ENCODE results near the gene CHRDL2. TPM values are rescaled to one million over a fixed set of nuclear protein-coding genes. Genes with fewer than 3 reads are reported as not detected.
A peak's percentile ranks its signal among the peaks of the same experiment; 100 is the strongest.

CHRDL2 gene
- total RNA-seq, 1 experiment from 2014 or later = 7.7 TPM

DNA sequence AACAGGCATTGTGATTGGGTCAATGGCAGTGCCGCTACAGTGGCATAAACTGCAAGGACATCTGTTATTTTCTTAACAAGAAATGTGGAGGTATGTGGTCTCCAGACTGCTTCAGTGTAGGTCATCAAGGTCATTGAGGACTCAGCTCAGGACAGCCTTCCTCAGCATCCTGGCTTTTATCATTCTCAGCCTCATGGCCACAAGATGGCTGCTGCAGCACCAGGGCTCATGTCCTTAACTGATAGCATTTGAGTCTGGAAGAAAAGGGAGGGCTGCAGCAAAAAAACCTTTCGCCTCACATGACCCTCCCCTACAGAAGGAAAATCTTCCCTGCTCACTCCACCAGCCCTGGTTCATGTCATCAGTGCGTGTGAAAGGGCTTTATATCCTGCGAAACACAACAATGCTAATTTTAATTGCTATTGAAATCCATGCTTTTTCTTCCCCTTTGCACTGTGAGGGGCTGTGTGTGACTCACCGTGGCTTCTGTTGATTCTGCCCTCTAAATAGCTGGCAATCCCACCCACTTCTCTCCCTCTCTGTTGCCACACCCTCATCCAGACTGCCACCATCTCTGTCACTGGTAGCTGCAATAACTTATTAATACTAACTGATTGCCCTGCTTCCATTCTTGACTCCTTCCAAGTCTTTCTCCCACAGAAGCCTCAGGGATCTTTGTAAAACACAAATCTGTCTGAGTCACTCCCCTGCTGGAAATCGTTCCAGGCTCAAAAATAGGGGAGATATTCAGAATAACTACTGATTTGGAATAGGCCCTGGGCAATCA lies 43.8 kb downstream of the CHRDL2 start:
- no peaks in the 10 kb centered on the region for H3K27me3 ChIP-seq (replicated peaks; ENCODE audit: insufficient read depth, low read depth, low read length, poor library complexity)
- no peaks in the 10 kb centered on the region for H3K9me3 ChIP-seq (ENCODE audit: low read depth, low read length, poor library complexity, severe bottlenecking)
- H3K36me3 ChIP-seq (ENCODE audit: insufficient read depth, low read length, poor library complexity, severe bottlenecking) = no peaks in the 10 kb centered on the region
- DNase-seq (ENCODE audit: low spot score) = peak; percentile 49
- no peak overlapping the region for H3K27ac ChIP-seq (ENCODE audit: low read depth, low read length, poor library complexity, severe bottlenecking)
- no peak overlapping the region for H3K4me3 ChIP-seq (ENCODE audit: low read depth, low read length, poor library complexity, severe bottlenecking)
- no peaks in the 10 kb centered on the region for H3K4me1 ChIP-seq (ENCODE audit: insufficient read depth, low read length, poor library complexity, severe bottlenecking)
- intact Hi-C loops (cut with micrococcal nuclease; ENCODE audit: unreplicated experiment) = loop anchor here (10.0 kb wide), 1 partner anchor 433 kb away; no protein-coding TSS in a partner anchor
- POLR2A ChIA-PET (ENCODE audit: low non-redundant PET) = no interaction called here
- BruUV-seq (replicated peaks) = no TSS peak
- CTCF ChIA-PET = interaction anchor here (0.5 kb wide), 1 partner anchor 12 kb away, joined by 3 read pairs; no protein-coding TSS in a partner anchor
- TF ChIP-seq, protein P1, sequence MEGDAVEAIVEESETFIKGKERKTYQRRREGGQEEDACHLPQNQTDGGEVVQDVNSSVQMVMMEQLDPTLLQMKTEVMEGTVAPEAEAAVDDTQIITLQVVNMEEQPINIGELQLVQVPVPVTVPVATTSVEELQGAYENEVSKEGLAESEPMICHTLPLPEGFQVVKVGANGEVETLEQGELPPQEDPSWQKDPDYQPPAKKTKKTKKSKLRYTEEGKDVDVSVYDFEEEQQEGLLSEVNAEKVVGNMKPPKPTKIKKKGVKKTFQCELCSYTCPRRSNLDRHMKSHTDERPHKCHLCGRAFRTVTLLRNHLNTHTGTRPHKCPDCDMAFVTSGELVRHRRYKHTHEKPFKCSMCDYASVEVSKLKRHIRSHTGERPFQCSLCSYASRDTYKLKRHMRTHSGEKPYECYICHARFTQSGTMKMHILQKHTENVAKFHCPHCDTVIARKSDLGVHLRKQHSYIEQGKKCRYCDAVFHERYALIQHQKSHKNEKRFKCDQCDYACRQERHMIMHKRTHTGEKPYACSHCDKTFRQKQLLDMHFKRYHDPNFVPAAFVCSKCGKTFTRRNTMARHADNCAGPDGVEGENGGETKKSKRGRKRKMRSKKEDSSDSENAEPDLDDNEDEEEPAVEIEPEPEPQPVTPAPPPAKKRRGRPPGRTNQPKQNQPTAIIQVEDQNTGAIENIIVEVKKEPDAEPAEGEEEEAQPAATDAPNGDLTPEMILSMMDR (conservative IDR thresholded peaks at IDR 0.05; ENCODE audit: low read depth, low read length) = no peak
- no peak for TF ChIP-seq EZH2 (IDR thresholded peaks at IDR 0.05; ENCODE audit: borderline replicate concordance, low read depth, low read length, poor library complexity, severe bottlenecking)

DNA sequence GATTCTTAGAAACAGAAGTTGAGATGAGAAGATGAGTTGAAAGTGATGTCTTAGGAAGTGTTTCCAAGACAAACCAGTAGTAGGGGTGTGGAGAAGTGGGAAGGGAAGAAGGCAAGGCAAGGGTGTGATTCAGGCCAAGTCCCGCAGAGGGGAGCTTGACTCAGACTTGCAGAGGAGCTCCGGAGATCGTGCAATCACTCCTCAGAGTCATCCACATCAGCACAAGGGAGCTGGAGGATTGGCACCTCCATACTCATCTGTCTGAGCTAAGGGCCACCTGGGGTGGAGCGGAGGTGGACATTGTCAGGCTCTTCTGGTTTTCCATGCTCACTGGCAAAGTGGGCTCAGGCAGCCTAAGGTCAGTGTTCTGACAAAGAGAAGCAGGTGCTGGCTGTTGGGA lies 44.4 kb downstream of the CHRDL2 start:
- intact Hi-C loops (cut with micrococcal nuclease; ENCODE audit: unreplicated experiment) = loop anchor here (10.0 kb wide), 1 partner anchor 432 kb away; no protein-coding TSS in a partner anchor
- no peak overlapping the region for H3K27ac ChIP-seq (ENCODE audit: low read depth, low read length, poor library complexity, severe bottlenecking)
- H3K4me3 ChIP-seq (ENCODE audit: low read depth, low read length, poor library complexity, severe bottlenecking) = no peak overlapping the region
- H3K4me1 ChIP-seq (ENCODE audit: insufficient read depth, low read length, poor library complexity, severe bottlenecking) = no peaks in the 10 kb centered on the region
- POLR2A ChIA-PET (ENCODE audit: low non-redundant PET) = no interaction called here
- no peak for DNase-seq (ENCODE audit: low spot score)
- TF ChIP-seq, protein P1 (conservative IDR thresholded peaks at IDR 0.05; ENCODE audit: low read depth, low read length) = no peak
- TF ChIP-seq EZH2 (IDR thresholded peaks at IDR 0.05; ENCODE audit: borderline replicate concordance, low read depth, low read length, poor library complexity, severe bottlenecking) = no peak
- H3K27me3 ChIP-seq (replicated peaks; ENCODE audit: insufficient read depth, low read depth, low read length, poor library complexity) = no peaks in the 10 kb centered on the region
- H3K36me3 ChIP-seq (ENCODE audit: insufficient read depth, low read length, poor library complexity, severe bottlenecking) = no peaks in the 10 kb centered on the region
- no peaks in the 10 kb centered on the region for H3K9me3 ChIP-seq (ENCODE audit: low read depth, low read length, poor library complexity, severe bottlenecking)
- no TSS peak for BruUV-seq (replicated peaks)
- CTCF ChIA-PET = no interaction called here

DNA sequence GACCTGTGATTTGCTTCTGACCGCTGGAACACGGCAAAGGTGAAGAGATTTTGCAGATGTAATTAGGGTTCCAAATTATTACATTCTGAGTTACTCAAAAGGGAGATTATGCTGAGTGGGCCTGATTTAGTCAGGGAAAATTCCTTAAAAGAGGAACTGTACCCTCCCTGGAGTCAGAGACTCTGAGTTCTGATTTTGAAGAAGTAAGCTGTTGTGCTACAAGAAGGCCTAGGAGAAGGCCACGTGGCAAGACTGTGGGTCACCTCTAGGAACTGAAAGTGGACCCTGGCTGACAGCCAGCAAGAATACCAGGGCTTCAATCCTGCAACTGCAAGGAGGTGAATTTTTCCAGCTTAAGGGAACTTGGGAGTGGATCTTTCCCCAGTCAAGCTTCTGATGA lies 45.3 kb downstream of the CHRDL2 start:
- ChIA-PET POLR2A (ENCODE audit: low non-redundant PET) (no interaction called here), CTCF (no interaction called here)
- no peaks in the 10 kb centered on the region for H3K27me3 ChIP-seq (replicated peaks; ENCODE audit: insufficient read depth, low read depth, low read length, poor library complexity)
- intact Hi-C loops (cut with micrococcal nuclease; ENCODE audit: unreplicated experiment) = loop anchor here (10.0 kb wide), 1 partner anchor 431 kb away; no protein-coding TSS in a partner anchor
- H3K4me1 ChIP-seq (ENCODE audit: insufficient read depth, low read length, poor library complexity, severe bottlenecking) = no peaks in the 10 kb centered on the region
- H3K36me3 ChIP-seq (ENCODE audit: insufficient read depth, low read length, poor library complexity, severe bottlenecking) = no peaks in the 10 kb centered on the region
- TF ChIP-seq, protein P1 (conservative IDR thresholded peaks at IDR 0.05; ENCODE audit: low read depth, low read length) = no peak
- TF ChIP-seq EZH2 (IDR thresholded peaks at IDR 0.05; ENCODE audit: borderline replicate concordance, low read depth, low read length, poor library complexity, severe bottlenecking) = no peak
- no peaks in the 10 kb centered on the region for H3K9me3 ChIP-seq (ENCODE audit: low read depth, low read length, poor library complexity, severe bottlenecking)
- DNase-seq (ENCODE audit: low spot score) = no peak
- BruUV-seq (replicated peaks) = no TSS peak
- no peak overlapping the region for H3K27ac ChIP-seq (ENCODE audit: low read depth, low read length, poor library complexity, severe bottlenecking)
- no peak overlapping the region for H3K4me3 ChIP-seq (ENCODE audit: low read depth, low read length, poor library complexity, severe bottlenecking)

Data from A673 (cell line).